Caco-2 (cell line): ENCODE results near the gene DHFR. TPM values are rescaled to one million over a fixed set of nuclear protein-coding genes. Genes with fewer than 3 reads are reported as not detected.

Experiments used
- BruUV-seq: library from RNA; stranded (reverse); fragments of 400-500 nt; replicated peaks from 2 replicates; lab custom pipeline; 2021; lab: Mats Ljungman, UMichigan
- CTCF ChIA-PET: fragments of 300-600 bp; sonication (Branson Sonifier 250); formaldehyde crosslinking; loops from one replicate; lab custom pipeline; 2022; ENCODE audit warnings: antibody characterized with exemption; lab: Charles Lee
- POLR2A ChIA-PET: fragments of 300-600 bp; sonication (Branson Sonifier 250); formaldehyde crosslinking; loops from one replicate; lab custom pipeline; 2022; ENCODE audit warnings: antibody characterized with exemption; lab: Charles Lee
- DNase-seq, 2 experiments: peaks; one replicate each; pipeline versions ENCODE4 v3.0.0 to v3.0.0-alpha.2; 2020 to 2022
- H3K27me3 ChIP-seq: replicated peaks from 2 replicates; pipeline ENCODE4 v1.6.0; 2011; ENCODE audit warnings: low read length; ENCODE audit not compliant: control insufficient read depth, insufficient read depth
- H3K36me3 ChIP-seq: 2 replicates; pipeline ENCODE4 v1.5.1; 2011; ENCODE audit warnings: low read length; ENCODE audit not compliant: control insufficient read depth, insufficient read depth
- H3K4me1 ChIP-seq: fragments of 250-450 bp; sonication (Bioruptor Pico); 2 replicates; pipeline ENCODE4 v1.5.1; 2020; ENCODE audit warnings: mild to moderate bottlenecking
- H3K4me3 ChIP-seq: 2 replicates; pipeline ENCODE4 v1.5.1; 2011; ENCODE audit warnings: low read depth, mild to moderate bottlenecking, control low read depth, low read length
- H3K9me3 ChIP-seq: fragments of 250-450 bp; sonication (Bioruptor Pico); 2 replicates; pipeline ENCODE4 v1.5.1; 2020; ENCODE audit warnings: mild to moderate bottlenecking, moderate library complexity
- H3K27ac Mint-ChIP-seq: one replicate; pipeline ENCODE4 v1.8.0; 2022; ENCODE audit warnings: mixed read lengths; ENCODE audit not compliant: unreplicated experiment
- H3K27me3 Mint-ChIP-seq: one replicate; pipeline ENCODE4 v1.8.0; 2022; ENCODE audit warnings: mixed read lengths; ENCODE audit not compliant: insufficient read depth, unreplicated experiment
- H3K36me3 Mint-ChIP-seq: one replicate; pipeline ENCODE4 v1.8.0; 2022; ENCODE audit warnings: mild to moderate bottlenecking, mixed read lengths; ENCODE audit not compliant: insufficient read depth, unreplicated experiment
- H3K4me1 Mint-ChIP-seq: one replicate; pipeline ENCODE4 v1.8.0; 2022; ENCODE audit warnings: low read depth, mixed read lengths; ENCODE audit not compliant: unreplicated experiment
- H3K4me3 Mint-ChIP-seq: one replicate; pipeline ENCODE4 v1.8.0; 2022; ENCODE audit warnings: mild to moderate bottlenecking, moderate library complexity, mixed read lengths; ENCODE audit not compliant: unreplicated experiment
- H3K9me3 Mint-ChIP-seq: one replicate; pipeline ENCODE4 v1.8.0; 2022; ENCODE audit warnings: mixed read lengths; ENCODE audit not compliant: unreplicated experiment
- CTCF ChIP-seq, 2 experiments: fragments of 200-600 bp in 1 of 2; IDR thresholded peaks; 1 replicate in 1 of 2; 2 replicates in 1 of 2; pipeline versions ENCODE4 v1.5.1 to v1.8.0; 2011 to 2022; ENCODE audit warnings: antibody characterized with exemption in 1 of 2, control low read depth in 1 of 2, inconsistent platforms in 1 of 2, low read depth in 1 of 2, low read length in 1 of 2, mild to moderate bottlenecking in 1 of 2, moderate library complexity in 1 of 2; ENCODE audit not compliant: insufficient read depth in 1 of 2, severe bottlenecking in 1 of 2, unreplicated experiment in 1 of 2
- intact Hi-C: fragments of 100-400 bp; cut with micrococcal nuclease; formaldehyde crosslinking; loops from one replicate; pipeline ENCODE4 v1.10.0; 2022; ENCODE audit not compliant: unreplicated experiment
- total RNA-seq: library from RNA; stranded (reverse); gene quantifications from 2 replicates; pipeline ENCODE4 v1.2.3, GENCODE V29; 2022

The DHFR gene
- total RNA-seq, 1 experiment from 2014 or later, result 57.2 TPM

DNA sequence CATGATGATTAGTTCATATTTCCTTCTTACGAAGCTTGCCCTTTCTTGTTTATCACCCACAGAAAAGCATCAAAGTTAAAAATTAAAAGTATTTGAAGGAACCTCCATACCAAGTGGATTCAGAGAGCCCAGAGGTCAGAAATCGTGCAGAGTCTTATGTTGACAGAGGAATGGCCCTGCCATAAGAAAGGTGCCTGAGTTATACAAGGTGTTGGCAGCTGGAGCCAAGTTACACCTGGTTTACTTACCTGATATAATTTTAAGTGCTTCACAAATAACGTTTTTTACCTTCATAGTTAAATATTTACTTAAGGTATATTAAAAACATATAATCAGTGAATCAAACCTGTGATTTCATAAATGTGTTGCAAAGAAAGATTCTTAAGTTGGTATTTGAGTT is 42.3 kb upstream of the DHFR start:
- Histone ChIP-seq H3K27me3 (no peaks in the 10 kb centered on the region), H3K36me3 (no peaks in the 10 kb centered on the region), H3K4me3 (no peak overlapping the region), H3K9me3 (no peaks in the 10 kb centered on the region), H3K4me1 (peaks cover 13% of the 10 kb centered on the region)
- no TSS peak for BruUV-seq
- TF ChIP-seq CTCF (IDR thresholded peaks at IDR 0.05; ENCODE audit: insufficient read depth in 1 of 2, low read depth in 1 of 2, low read length in 1 of 2, severe bottlenecking in 1 of 2, unreplicated experiment in 1 of 2), result no peak
- no peak overlapping the region for H3K4me3 Mint-ChIP-seq
- peaks cover 10% of the 10 kb centered on the region for H3K4me1 Mint-ChIP-seq
- DNase-seq, result no peak
- ChIA-PET CTCF (no interaction called here), POLR2A (no interaction called here)
- intact Hi-C loops, result no loop called here
- H3K27me3 Mint-ChIP-seq, result no peaks in the 10 kb centered on the region
- H3K36me3 Mint-ChIP-seq, result peaks cover 14% of the 10 kb centered on the region
- no peaks in the 10 kb centered on the region for H3K9me3 Mint-ChIP-seq
- no peak overlapping the region for H3K27ac Mint-ChIP-seq

GRCh38 chr5:80696450-80696849 is 41.7 kb upstream of the DHFR start:
- no TSS peak for BruUV-seq
- H3K27me3 Mint-ChIP-seq, result no peaks in the 10 kb centered on the region
- no peaks in the 10 kb centered on the region for H3K27me3 ChIP-seq
- H3K9me3 Mint-ChIP-seq, result no peaks in the 10 kb centered on the region
- H3K36me3 ChIP-seq, result no peaks in the 10 kb centered on the region
- H3K27ac Mint-ChIP-seq, result no peak overlapping the region
- peaks cover 14% of the 10 kb centered on the region for H3K36me3 Mint-ChIP-seq
- H3K4me1 Mint-ChIP-seq, result peaks cover 3% of the 10 kb centered on the region
- peaks cover 9% of the 10 kb centered on the region for H3K4me1 ChIP-seq
- H3K9me3 ChIP-seq, result no peaks in the 10 kb centered on the region
- no peak overlapping the region for H3K4me3 Mint-ChIP-seq
- intact Hi-C loops, result no loop called here
- no peak overlapping the region for H3K4me3 ChIP-seq
- no peak for DNase-seq
- no peak for TF ChIP-seq CTCF (IDR thresholded peaks at IDR 0.05; ENCODE audit: insufficient read depth in 1 of 2, low read depth in 1 of 2, low read length in 1 of 2, severe bottlenecking in 1 of 2, unreplicated experiment in 1 of 2)
- ChIA-PET POLR2A (no interaction called here), CTCF (no interaction called here)

GRCh38 chr5:80695666-80696065 is 40.9 kb upstream of the DHFR start:
- CTCF ChIA-PET, result no interaction called here
- H3K4me1 Mint-ChIP-seq, result no peaks in the 10 kb centered on the region
- TF ChIP-seq CTCF (IDR thresholded peaks at IDR 0.05; ENCODE audit: insufficient read depth in 1 of 2, low read depth in 1 of 2, low read length in 1 of 2, severe bottlenecking in 1 of 2, unreplicated experiment in 1 of 2), result no peak
- no peak overlapping the region for H3K4me3 Mint-ChIP-seq
- Histone ChIP-seq H3K4me1 (peaks cover 2% of the 10 kb centered on the region), H3K9me3 (no peaks in the 10 kb centered on the region; the same call in 1 of the 2 replicates), H3K27me3 (no peaks in the 10 kb centered on the region), H3K4me3 (no peak overlapping the region), H3K36me3 (no peaks in the 10 kb centered on the region)
- no TSS peak for BruUV-seq
- intact Hi-C loops, result no loop called here
- POLR2A ChIA-PET, result no interaction called here
- H3K27me3 Mint-ChIP-seq, result no peaks in the 10 kb centered on the region
- H3K27ac Mint-ChIP-seq, result no peak overlapping the region
- no peak for DNase-seq
- peaks cover 14% of the 10 kb centered on the region for H3K36me3 Mint-ChIP-seq
- no peaks in the 10 kb centered on the region for H3K9me3 Mint-ChIP-seq
